ENCODE results near the gene DPEP2NB. TPM values are rescaled to one million over a fixed set of nuclear protein-coding genes. Genes with fewer than 3 reads are reported as not detected.
"Not testable (repeated sequence)": the region's sequence is repeated elsewhere in the genome, so short reads cannot be mapped to it uniquely, and the experiment has no call there.

DPEP2NB gene
- total RNA-seq, 1 experiment from 2014 or later, result not detected

GRCh38 chr16:68013440-68013839 lies 2.3 kb downstream of the DPEP2NB start:
- no peak for DNase-seq (ENCODE audit: low read depth)

GRCh38 chr16:68009872-68010271 lies 5.8 kb downstream of the DPEP2NB start:
- DNase-seq (ENCODE audit: low read depth), result not testable (repeated sequence)

DNA sequence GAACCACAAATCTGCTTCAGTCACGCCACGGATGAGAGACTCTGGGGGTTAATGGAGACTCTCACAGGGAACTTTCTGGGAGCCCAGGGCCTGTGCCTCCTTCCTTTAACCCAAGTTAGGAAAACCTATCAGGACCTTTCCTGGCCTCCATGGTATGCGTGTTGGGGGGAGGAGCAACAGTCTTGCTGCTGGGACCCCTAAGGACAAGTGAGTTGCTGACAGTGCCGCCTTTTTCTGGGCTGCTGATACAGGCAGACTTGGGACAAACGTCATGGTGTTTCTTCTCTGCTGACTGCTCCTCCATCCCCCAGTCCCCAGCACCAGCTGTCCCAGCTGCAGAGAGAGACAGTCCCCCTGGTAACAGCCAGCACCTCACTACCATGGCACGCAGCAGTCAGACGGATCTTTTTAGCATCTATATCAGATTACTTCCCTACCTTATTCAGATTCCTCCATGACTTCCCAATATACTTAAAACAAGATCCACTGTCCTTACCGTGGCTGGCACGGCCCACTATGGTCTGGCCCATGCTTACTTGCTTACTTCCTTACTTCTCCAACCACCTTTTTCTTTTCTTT lies 6.5 kb downstream of the DPEP2NB start:
- no peak for DNase-seq (ENCODE audit: low read depth)

DNA sequence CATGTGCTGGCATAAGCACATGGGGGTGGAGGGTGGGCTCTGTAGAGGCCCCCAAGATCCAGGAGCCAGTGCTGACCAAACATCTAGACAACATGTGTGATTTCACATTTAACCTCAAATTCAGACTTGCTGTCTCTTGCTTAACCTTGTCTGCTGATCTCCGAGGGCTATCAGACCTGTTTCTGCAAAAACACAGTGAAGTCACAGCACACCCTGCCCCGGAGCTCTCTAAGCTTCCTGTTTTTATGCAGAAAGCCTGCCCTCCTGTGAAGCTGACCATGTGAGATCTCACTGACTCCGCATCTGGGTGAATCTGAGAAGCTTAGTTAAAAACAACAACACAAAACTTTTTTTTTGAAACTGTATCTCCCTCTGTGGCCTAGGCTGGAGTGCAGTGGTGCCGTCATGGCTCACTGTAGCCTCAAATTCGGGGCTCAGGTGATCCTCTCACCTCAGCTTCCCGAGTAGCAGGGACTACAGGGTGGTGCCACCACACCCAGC lies 9.9 kb downstream of the DPEP2NB start:
- no peak for DNase-seq (ENCODE audit: low read depth)

- DNase-seq (ENCODE audit: low read depth), result no peak
Observed at GRCh38 chr16:68005211-68005610, 10.5 kb downstream of the DPEP2NB start.

GRCh38 chr16:68003031-68003430 lies 12.7 kb downstream of the DPEP2NB start:
- DNase-seq (ENCODE audit: low read depth), result no peak

GRCh38 chr16:68000450-68000849 lies 15.3 kb downstream of the DPEP2NB start:
- DNase-seq (ENCODE audit: low read depth), result no peak

DNA sequence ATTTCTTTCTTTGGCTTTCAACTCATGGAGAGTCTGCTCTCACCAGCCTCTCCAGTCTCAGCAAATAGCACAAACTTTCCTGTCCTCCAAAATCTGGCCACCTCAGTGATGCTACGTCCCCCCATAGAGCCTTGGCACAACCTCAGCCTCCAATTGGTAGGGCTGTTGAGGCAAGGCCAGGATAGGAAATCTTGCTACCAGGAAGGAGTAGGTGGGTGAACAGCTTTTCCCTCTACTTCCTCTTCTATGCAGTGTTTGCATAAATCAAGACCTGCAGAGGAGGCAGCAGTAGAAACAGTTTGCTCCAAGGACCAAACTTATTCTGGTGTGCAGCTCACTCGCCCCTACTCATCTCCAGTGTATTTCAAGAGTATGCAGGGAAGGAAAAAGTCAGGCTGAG lies 15.7 kb downstream of the DPEP2NB start:
- no peak for DNase-seq (ENCODE audit: low read depth)

DNA sequence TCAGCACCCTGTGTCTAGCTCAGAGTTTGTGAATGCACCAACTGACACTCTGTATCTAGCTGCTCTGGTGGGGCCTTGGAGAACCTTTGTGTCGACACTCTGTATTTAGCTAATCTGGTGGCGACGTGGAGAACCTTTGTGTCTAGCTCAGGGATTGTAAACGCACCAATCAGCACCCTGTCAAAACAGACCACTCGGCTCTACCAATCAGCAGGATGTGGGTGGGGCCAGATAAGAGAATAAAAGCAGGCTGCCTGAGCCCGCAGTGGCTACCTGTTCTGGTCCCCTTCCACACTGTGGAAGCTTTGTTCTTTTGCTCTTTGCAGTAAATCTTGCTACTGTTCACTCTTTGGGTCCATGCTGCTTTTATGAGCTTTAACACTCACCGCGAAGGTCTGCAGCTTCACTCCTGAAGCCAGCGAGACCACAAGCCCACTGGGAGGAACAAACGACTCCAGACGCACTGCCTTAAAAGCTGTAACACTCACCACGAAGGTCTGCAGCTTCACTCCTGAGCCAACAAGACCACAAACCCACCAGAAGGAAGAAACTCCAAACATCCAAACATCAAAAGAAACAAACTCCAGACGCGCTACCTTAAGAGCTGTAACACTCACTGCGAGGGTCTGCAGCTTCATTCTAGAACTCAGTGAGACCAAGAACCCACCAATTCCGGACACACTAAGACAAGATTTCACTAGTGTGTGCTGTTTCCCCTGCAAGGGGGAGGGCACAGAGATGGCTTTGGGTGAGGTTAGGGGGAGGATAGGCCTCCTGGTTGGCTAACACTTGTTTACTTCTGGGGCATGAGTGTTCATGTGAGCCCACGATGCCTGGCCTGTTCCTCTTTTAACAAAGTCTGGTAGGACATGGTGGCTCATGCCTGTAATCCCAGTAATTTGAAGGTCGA lies 16.7 kb downstream of the DPEP2NB start, which contains the start of gene DPEP2:
DPEP2 (minus strand) TSS at position 706 of the 910 bp plus-strand sequence. CDS start 6,272 bp downstream, outside the sequence.
- not testable (repeated sequence) for DNase-seq (ENCODE audit: low read depth)

GRCh38 chr16:67998231-67998778 lies 17.4 kb downstream of the DPEP2NB start:
- DNase-seq (ENCODE audit: low read depth), result not testable (repeated sequence)

DNA sequence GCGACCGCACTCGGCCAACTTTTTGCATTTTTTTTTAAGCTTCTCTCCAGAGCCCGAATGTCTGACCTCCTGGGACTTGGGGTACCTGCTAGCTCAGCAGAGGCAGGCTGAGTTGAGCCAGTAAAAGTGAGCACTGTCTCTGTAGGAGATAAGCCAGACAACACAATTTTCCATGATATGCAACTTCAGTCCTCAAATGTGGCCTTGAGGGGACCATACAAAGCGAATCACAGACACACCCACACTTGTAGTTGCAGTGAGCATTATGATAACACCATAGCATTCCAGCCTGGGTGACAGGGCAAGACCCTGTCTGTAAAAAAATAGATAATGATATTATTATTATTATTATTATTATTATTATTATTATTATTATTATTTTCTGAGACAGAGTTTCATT lies 19.0 kb downstream of the DPEP2NB start:
- DNase-seq (ENCODE audit: low read depth), result no peak

DNA sequence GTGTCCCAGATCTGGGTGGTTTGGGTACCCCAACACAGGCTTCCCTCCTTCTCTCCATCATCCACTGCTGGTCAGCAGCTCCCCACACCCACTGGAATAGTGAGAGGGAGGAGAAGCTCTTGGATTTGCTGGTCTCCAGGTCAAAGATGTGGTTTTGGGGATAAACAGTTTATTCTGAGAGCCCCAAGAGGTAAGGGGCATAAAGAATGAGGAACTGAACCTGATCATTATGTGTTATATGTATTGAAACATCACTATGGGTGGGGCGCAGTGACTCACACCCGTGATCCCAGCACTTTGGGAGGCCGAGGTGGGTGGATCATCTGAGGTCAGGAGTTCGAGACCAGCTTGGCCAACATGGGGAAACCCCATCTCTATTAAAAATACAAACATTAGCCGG lies 20.3 kb downstream of the DPEP2NB start:
- DNase-seq (ENCODE audit: low read depth), result no peak

GRCh38 chr16:67994040-67994408 lies 21.7 kb downstream of the DPEP2NB start:
- DNase-seq (ENCODE audit: low read depth), result not testable (repeated sequence)

DNA sequence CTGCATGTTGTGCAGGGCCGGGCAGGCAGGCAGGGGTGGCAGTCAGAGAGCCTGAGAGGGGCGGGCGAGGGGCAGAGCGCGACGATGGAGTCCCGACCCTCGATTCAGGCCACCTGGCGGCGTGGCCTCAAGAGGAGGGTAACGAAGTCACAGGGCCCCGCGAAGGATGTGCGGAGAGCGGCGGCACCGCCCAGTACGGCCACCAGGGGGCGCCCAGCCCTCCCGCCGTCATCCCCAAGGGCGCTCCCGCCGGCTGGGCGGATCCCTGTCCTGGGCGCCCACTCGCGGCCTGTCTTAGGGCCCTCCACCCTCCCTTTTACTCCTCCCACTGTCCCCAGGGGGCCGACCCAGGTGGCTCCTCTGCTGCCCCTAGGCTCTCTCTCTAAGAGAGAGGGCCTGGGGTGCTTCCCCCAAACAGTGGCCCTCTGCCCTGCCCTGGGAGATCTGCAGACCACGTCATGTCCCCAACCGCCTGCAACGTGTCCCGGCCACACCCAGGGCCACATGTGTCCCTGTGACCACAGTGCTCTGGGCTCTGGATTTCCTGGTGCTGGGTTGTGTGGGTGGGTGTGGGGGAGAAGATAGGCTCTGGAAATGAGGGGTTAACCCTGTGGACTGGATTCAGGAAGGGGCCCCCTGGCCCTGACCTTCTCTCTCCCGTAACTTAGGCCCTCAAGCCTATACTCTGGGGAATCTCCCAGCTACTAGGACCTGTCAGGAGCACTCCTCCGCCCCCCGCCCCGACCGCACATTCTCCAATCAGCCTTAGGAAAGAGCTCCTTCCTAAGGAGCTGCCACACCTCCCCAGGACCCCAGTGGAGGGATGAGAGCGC lies 22.3 kb downstream of the DPEP2NB start:
- DNase-seq (ENCODE audit: low read depth), result peak; percentile 77

- no peak for DNase-seq (ENCODE audit: low read depth)
Observed at GRCh38 chr16:67992661-67993206, 23.0 kb downstream of the DPEP2NB start.

DNA sequence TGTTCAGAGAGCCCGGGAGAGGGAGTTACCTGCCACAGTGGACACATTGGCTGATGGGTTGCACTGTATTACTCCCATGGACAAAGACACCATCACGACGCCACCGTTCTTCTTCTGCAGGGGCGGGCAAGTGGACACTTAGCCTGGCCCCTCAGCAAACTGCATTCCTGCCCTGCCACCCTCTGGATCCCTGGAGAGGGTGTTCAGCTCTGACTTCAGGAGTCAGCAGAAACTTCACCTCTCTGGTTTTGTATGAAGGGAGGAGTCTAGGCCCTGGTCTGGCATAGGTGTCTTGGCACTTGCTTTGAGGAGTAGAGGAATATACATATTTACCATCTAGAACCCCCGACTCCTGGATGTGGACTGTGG lies 25.7 kb downstream of the DPEP2NB start:
- no peak for DNase-seq (ENCODE audit: low read depth)

DNA sequence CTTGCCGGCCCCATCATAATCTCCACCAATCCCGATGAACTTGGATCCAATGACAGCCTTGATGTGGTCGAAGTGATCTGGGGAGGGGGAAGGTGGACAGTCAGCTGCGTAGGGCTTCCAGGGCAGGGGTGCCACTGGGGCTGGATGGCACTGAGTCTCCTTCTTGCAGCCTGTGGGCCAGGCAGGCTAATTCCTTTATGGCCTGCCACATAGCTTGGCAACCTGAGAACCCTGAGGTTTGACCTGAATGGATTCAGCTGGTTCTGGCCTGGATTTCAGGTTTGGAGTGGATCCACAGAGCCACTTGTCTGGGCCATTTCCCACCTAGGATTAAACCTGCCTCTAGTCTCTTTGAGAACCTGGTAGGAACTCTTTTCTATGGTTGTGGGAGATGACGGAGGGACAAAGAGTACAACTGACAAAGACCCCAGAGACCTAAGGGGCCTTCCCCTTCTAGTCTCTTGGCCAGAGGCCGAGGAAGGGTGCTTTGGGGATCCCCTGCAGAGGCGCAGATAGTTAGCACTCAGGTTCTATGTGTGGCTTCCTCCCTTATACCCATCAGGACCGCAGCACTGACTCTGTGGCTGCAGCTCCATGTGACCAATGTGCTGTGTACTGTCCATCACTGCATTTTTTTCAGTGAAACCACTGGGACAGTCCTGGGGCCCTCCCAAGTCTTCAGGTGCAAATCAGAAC lies 26.2 kb downstream of the DPEP2NB start:
- no peak for DNase-seq (ENCODE audit: low read depth)

DNA sequence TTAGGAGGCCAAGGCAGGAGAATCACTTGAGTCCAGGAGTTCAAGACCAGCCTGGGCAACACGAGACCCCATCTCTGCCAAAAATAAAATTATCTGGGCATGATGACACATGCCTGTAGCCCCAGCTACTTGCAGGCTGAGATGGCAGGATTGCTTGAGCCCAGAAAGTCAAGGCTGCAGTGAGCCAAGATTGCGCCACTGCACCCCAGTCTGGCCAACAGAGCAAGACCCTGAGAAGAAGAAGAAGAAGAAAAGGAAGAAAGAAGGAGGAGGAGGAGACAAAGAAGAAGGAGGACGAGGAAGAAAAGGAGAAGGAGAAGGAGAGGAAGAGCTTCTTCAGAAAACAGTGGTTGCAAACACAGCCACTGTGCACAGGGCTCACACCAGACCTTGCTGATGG lies 27.0 kb downstream of the DPEP2NB start:
- no peak for DNase-seq (ENCODE audit: low read depth)

DNA sequence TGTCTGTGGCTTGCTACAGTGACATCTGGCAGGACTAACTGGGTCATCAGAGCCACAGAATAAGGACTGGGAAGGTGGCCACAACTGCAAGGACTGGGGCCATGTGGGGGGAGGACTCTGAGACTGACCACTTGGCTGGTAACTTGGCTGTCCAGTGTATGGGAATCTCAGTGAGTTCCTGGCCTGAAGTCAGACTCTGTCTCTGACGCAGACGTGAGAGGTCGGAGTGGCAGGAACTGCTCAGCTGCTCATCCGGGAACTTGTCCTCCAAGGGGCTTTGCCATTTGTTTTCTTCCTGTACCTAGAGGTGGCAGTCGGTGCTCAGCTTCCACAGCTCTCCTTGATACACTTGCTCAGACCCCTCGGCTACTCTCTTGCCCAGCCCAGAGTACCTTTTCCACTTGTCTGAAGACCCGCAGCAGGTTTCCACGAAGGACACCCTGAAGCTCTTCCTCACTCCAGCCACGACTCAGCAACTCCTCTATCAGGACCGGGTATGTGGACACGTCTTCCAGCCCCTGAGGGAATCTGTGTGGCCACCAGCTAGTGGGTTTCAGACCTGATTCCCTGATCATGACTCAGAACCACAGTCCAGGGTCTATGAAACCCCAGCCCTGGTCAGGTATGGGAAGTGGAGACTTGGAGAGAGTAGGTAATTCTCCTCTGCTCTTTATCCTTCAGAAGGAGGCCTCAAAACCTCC lies 28.1 kb downstream of the DPEP2NB start:
- peak; percentile 70 for DNase-seq (ENCODE audit: low read depth)

DNA sequence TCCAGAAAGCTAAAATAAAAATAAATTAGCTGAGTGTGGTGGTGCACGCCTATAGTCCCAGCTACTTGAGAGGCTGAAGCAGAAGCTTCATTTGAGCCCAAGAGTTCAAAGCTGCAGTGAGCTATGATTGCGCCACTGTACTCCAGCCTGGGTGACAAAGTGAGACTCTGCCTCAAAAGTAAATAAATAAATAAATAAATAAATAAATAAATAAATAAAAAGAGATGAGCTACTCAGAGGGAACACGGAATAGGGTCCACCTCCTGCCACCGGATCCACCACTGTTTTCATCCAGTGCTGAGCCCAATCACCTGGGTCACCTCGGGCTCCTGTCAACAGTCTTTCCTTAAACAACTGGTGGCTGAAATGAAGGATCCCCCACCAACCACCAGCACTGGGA lies 28.8 kb downstream of the DPEP2NB start:
- no peak for DNase-seq (ENCODE audit: low read depth)
